HG03354 (cell line): ENCODE results near the gene TMEM154.
A peak's percentile ranks its signal among the peaks of the same experiment; 100 is the strongest.

Source experiments
- ATAC-seq: cut with Tn5 transposase; IDR thresholded peaks from one replicate; pipeline ENCODE4 v1.9.1; 2021; ENCODE audit warnings: mild to moderate bottlenecking; ENCODE audit not compliant: unreplicated experiment, poor library complexity, severe bottlenecking

Gene TMEM154

DNA sequence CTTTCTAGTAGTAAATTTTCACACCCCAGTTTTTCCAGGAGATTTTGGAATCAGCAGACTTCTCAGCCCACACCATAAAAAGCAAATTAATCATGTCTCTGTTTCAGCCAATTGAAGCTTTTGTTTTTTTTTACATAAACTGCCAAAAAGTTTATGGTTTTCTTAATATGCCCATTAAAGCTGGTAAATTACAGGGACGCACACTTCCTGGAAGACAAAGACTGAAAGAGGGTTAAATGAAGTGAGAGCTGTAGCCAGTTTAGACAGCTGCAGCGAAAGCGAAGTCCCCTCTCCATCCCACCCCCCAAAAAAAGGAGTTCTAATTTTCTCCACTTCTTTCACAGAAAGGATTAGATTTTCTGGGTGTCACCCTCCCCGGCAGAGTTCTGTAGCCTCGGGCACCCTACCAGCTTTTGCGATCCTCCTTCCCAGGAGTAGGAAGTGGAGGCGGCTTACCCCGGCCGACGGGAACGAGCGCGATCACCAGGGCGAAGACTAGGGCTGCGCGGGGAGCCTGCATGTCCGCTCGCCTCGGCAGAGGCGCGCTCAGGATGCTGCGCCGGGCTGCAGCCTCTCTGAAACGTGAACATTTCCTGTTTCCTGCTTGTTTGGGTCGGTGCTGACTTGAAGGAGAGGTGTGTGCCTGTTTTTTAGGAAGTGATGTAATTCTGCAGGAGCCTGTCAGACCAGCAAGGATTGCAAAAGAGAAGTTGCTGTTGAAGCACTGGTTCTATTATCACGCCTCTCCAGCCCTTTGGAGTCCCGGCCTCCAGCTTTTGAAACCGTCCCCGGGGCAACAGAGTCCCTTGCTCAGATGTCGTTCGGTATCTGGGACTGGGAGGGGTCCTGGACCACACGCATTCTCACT is at the start of gene TMEM154:
TMEM154 (minus strand) TSS at position 584 of the 868 bp plus-strand sequence; CDS start at position 520, 64 bp downstream.
- peak; percentile 78 for ATAC-seq

DNA sequence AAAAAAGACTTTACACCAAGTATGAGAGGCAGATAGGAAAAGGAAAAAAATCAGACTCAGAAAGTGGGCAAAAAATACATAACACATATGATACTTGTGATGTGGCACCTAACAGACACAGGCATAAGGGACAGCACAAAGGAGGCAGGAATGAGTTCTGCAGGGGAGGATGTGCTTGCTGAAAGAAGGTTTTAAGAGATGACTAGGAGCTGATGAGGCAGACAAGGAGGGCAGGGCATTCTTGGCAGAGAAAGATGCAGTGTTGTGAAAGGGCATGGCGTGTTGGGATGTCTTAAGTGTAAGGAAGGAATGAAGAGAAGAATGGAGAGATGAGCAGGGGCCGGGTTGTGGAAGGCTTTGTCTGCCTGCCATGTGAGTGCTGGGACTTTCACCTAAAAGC is 49.7 kb upstream of the TMEM154 start:
- no peak for ATAC-seq

DNA sequence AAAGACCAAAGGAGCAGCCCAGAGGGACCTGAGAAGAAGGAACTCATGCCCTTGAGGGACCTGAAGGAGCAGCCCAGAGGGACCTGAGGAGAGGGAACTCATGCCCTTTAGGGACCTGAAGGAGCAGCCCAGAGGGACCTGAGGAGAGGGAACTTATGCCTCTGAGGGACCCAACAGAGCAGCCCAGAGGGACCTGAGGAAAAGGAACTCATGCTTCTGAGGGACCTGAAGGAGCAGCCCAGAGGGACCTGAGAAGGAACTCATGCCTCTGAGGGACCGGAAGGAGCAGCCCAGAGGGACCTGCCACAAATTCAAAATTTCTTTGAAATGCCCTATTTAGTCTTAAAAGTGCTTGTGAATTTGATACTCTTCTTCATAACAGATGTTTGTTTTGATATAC is 48.5 kb upstream of the TMEM154 start:
- no peak for ATAC-seq

DNA sequence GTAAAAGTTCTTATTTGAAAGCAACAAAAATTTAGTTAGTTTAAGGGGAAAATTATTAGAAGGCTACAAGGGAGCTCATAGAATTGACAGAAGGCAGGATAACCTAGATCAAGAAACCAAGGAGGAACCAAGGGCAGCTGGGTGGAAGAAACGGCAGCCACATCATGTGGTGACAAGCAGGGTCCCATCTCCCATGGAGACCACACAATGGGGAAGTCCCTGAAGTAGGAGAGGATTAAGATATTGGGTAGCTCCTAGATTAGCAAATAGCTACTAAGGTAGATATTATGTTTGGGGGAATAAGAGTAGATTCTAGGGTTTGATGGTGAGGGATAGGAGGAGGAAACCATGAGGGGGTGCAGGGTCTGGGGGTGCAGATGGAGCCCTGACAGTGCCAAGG is 48.0 kb upstream of the TMEM154 start:
- ATAC-seq: no peak

DNA sequence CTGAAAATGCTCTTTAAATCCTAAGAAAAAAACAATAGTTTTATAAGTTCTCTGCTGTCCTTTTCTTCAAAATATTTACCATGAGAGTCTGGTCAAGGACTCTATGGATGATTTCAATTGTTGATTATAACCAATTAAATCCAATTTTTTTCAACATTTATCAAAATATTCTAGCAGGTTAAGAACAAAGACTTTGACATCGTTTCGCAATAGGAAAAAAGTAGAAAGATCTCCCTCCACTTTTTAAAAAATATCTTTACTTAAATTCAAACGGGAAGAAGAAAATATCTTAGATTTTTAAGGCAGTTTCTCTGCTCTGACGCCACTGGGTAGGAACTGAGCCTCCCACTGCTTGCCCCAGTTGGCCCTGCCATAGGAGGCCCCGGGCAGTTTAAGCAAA is 44.7 kb upstream of the TMEM154 start:
- ATAC-seq: no peak

DNA sequence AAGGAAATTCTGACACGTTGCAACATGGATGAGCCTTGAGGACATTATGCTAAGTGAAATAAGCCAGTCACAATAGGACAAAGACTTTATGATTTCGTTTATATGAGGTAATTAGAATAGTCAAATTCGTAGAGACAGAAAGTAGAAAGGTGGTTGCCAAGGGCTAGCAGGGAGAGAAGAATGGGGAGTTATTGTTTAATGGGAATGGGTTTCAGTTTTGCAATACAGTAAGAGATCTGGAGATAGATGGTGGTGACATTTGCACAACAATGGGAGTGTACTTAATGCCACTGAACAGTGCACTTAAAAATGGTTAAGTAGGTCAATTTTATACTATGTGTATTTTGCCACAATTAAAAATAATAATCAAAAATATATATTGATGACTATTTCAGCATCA is 43.4 kb upstream of the TMEM154 start:
- no peak for ATAC-seq

- no peak for ATAC-seq
Measured at GRCh38 chr4:152719801-152720556, 40.2 kb upstream of the TMEM154 start.

DNA sequence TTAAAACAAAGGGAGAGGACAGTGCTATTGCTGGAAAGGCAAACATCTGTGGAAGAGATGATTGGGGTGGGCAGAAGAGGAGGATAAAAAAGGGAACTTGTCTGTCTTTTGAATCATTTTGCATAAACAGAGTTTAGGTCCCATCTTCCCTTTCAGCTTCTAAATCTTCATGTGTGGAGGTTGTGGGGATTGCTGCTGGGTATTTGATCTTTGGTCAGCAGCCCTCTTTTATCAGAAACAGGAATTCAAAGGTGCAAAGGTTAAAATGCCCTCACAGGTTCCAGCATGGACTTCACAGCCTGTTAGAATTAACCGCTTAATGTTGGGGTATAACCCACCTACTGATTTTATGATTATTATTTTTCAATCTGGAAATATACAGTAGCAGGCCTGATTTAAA is 39.5 kb upstream of the TMEM154 start:
- ATAC-seq: no peak

GRCh38 chr4:152715076-152715475 is 35.3 kb upstream of the TMEM154 start:
- no peak for ATAC-seq

- no peak for ATAC-seq
Measured at GRCh38 chr4:152713951-152714705, 34.3 kb upstream of the TMEM154 start.

DNA sequence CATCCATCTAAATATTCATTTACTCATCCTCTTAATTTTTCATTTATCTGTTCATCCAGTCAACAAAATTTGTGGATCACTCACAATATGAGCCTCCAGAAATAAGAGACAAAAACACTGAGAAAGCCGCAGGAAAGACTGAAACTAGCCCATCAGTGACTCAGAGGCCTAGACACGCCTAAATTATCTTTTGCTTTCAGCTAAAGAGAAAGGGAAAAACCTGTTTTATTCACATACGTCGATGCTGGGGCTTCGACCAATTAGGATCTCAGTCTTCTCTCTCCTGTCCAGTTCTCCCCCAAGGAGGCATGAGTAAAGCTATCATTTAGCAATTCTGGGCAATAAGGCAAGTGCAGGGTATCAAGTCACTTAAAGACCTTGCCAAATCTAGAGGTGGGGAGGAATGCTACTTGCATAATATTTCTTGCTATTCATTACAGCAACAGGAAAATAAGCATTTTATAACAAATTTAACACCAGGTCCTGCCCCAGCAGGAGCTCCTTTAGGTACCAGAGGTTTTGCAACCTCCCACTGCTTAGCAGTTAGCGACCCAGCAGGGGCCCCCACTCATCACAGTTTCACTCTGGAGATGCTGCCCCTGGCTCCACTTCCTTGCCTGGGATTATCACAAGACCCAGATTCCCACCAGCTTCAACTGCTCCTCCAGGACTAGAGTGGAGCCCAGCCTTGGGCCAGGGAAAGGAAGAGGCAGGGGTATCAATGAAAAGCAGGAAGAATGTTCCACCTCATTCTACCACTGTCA is 30.1 kb upstream of the TMEM154 start:
- no peak for ATAC-seq

GRCh38 chr4:152708796-152709195 is 29.0 kb upstream of the TMEM154 start:
- no peak for ATAC-seq

DNA sequence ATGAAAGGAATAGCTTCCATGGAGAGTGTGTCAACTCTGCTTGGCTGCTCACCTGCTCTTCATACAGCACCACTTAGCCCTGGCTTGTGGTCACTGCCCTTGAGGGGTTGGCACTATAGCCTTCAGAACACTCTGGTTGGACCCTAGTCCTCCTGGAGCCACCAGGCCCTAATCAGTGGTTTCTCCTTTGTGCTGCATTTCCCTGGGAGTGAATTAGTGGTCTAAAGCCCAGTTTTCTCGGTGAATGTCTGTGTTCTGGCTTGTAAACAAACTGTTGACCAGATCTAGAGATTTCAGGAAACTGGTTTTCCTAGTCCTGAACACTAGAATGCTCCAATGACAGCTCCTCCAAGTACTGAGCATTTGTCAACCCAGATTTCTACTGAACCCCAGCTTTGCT is 28.6 kb upstream of the TMEM154 start:
- ATAC-seq: no peak

GRCh38 chr4:152707632-152708031 is 27.8 kb upstream of the TMEM154 start:
- ATAC-seq: no peak

DNA sequence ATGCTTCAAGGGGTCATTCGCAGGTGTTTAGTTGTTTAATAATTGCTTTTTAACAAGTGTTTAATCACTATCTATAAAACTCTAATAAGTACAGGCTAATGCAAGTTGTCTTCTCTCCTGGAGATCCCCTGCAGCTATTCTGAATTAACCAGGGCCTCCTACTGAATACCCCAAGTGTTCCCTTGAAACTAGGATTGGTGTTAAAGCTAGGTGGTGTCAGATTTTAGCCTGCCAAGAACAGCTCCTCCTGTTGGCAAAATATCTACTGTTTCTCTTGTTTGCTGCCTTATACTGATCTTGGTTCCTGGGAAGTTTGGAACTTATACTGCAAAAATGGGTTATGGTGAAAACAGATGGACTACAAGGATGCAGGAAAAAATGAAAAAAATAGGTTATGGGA is 26.1 kb upstream of the TMEM154 start:
- no peak for ATAC-seq

DNA sequence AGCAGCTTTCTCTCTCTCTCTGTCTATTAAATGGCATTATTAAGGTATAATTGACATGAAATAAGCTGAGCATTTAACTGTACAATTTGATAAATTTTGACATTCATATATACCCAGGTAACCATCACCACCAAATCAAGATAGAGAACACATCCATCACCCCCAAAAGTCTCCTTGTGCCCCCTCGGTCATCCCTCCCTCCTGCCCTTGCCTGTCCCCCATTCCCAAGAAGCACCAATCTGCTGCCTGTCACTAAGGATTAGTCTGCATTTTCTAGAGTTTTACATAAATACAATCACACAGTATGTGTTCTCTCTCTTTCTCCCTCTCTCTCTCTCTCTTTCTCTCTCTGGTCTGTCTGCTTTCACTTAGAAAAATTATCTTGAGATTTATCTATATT is 25.0 kb upstream of the TMEM154 start:
- no peak for ATAC-seq

DNA sequence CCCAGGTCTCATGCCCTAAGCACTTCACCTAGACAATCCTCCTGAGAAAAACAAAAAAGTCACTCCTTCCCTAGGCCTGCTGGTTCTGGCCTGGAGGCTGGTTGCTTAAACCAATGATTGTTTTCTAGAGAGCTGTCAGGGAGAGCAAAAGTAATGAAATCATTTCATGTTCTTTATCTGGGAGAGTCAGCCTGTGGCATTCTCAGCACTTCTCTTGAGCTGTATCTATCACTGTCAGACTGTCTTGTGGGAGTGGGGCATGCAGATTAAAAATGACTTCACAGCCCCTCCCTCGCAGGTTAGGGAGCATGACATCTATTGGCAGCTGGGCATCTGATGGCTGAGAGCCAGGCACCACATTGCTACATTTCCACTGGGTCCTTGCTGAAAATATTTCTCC is 20.4 kb upstream of the TMEM154 start:
- no peak for ATAC-seq

DNA sequence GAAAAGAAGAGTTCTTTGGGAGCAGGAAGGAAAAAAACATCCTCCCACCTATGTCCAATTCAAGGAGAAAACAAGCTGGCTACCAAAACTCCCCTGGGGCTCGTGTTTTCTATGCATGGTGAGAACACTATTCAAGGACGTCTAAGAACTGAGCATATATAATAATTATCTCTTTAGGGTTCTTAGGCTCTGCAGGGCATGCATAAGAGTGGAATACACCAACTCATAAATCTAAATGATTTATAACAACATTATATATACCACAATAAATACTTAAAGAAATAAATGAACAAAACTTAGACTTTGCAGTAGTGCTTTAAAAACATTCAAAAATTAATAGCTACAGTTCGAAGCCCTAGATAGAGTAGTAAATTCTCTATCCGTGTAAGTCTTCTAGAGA is 19.5 kb upstream of the TMEM154 start:
- ATAC-seq: no peak

DNA sequence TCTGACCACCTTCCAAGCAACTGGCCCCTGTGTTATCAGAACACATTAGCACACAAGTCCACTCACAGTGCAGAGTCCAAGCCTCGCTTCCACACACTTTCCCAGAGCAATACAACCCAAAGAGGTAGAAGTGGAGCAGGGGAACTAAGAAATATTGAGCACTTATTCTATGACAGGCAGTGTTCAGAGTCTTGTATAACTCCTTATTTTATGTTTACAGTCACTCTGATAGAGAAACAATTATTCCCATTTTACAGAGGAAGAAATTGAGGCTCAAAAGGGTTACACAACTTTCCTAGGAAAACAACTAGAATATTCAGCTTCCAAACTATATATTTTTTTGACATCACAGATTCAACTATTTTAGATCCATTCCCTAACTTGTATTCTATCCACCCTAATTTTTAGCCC is 18.3 kb upstream of the TMEM154 start:
- no peak for ATAC-seq
